CD4-positive, alpha-beta T cell treated with Interferon alpha-2 for 1 hour (primary cell): ENCODE results near the gene LINC01488.

ENCODE experiments used
- DNase-seq, 2 donors: peaks; one replicate each; pipeline ENCODE4 v3.0.0-alpha.2; 2020 to 2022

The LINC01488 gene

DNA sequence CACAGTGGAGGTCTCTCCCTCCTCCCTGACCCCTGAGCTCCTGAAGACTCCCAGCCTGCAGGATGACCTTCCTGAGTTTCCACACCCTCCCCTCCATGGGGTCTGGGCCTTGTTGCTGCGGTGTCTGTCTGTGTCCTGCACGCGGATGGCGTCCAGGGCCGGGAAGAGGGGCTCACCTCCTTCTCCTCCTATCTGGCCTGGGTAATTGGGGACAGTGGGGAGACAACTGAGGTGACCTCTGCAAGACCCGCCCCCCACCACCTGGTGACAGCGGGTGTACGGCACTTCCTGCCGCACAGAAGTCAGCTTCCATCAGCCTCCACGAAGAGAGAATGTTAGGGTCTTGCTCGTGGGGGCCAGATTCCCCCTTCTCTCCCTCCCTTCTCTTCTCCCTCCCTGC is 31.7 kb downstream of the LINC01488 start:
- DNase-seq: no peak

DNA sequence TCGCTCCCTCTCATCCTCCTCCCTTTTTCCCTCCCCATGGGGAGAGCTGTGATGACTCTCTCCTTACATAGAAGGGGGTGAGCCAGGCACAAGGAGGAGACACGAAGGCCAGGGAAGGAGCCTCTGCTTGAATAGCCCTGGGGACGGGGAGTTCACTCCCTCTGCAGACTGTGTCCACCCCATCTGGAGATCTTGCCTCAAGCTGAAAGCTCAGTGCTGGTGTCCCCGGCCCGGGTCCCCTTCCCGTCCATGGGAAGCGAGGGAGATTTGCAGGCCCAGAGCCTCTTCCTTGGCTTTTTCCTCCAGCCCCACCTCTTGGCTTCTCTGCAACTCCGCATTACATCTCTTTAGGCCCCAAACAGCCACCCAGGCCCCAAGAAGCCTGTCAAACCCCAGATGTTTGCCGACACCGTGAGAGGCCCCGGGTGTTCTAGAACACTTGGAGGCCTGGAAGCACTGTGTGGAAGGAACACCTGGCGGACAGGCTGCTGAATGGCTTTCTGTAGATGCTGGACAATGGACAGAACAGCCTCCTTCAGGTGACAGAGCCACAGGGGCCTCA is 32.3 kb downstream of the LINC01488 start:
- DNase-seq: no peak

DNA sequence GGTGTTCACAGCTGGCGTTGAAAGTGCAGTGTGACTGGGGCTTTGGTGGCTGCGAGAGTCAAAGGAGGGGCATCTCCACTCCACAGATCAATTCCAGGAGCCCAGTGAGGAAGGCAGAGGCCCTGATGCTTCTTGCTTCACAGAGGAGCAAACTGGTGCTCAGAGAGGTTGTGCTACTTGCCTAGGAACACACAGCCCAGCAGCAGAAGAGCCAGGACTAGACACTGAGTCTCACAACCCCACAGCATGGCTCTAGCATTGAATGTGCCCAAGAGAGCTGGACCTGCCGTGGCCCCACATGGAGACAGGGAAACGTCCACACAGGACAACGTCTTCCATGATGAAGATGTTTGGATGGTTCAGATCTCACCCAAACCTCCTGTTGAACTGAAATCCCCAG is 33.3 kb downstream of the LINC01488 start:
- no peak for DNase-seq

DNA sequence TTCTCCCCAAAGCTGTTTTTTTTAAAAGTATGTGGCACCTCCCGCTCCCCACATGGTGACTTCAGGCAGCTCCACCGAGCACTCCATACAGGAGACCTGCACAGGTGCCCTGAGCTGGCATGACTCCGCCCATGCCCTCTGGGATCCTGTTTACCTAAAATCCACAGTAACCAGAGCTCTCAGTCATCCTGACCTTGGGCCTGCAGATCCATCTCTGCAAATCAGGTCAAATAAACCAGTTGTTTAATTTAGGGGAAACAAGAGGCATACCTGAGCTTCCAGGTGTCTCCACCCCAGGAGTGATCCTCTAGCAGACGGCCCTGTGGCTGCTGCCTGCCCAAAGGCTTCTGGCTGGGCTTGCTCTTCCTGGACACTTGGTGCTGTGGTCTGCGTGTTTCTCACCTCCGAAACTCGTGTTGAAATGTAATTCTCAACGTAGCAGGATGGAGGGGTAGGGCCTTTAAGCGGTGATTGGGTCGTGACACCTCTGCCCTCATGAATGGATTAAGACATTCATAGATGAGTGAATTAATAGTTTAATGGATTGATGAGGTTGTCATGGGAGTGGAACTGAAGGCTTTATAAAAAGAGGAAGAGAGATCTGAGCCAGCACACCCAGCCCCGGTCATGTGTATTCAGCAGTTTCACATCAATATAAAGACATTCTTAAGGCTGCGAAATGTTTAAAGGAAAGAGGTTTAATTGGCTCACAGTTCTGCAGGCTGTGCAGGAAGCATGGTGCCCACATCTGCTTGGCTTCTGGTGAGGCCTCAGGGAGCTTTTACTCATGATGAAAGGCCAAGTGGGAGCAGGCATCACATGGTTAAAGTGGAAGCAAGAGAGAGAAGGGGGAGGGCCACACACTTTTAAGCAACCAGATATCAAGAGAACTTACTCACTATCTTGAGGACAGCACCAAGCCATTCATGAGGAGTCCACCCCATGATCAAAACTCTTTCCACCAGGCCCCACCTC is 34.1 kb downstream of the LINC01488 start:
- DNase-seq: no peak

DNA sequence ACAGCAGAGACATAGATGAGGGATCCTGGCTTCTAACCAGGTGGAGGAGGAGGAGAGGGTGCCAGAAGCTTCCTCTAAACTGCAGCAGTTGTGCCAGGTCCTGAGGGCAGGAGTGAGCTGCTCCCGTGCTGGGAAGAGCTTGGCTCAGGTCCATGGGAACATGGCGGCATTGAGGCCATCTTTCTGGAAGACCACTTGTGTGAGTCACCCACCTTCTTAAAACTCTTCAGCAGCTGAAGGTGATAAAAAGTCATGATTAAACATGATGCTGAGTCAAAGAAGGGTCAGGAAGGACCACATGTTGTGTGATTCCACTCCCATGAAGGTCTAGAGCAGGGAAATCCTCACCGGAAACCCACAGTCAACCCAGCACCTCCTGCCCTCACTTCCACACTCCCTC is 35.1 kb downstream of the LINC01488 start:
- DNase-seq: no peak

DNA sequence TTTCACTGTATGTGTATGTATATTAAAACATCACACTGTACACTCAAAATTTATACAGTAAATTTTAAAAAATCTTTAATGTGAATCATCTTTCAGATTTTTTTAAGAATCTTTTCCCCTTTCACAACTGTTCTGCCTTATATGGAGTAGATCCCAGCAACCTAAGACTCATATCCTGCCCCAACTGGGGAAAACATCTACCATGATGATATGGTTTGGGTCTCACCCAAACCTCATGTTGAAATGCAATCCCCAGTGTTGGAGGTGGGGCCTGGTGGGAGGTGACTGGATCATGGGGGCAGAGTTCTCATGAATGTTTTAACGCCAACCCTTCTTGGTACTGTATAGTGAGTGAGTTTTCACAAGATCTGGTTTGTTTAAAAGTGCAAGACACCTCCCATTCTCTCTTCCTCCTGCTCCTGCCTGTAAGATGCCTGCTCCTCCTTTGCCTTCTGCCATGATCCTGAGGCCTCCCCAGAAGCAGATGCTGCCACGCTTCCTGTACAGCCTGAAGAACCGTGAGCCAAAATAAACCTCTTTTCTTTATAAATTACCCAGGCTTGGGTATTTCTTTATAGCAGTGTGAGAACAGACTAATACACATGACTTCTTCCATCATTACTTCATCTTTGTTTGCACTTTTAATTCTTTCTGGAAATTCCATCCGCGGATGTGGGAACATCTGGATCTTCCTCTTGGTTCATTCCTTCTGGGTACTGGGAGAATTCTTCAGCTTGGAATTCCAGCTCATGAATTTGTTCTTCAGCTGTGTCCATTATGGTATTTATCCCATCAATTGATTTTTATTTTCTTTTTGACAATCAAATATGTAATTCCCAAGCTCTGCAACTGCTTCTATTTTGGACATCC is 36.9 kb downstream of the LINC01488 start:
- DNase-seq: no peak

DNA sequence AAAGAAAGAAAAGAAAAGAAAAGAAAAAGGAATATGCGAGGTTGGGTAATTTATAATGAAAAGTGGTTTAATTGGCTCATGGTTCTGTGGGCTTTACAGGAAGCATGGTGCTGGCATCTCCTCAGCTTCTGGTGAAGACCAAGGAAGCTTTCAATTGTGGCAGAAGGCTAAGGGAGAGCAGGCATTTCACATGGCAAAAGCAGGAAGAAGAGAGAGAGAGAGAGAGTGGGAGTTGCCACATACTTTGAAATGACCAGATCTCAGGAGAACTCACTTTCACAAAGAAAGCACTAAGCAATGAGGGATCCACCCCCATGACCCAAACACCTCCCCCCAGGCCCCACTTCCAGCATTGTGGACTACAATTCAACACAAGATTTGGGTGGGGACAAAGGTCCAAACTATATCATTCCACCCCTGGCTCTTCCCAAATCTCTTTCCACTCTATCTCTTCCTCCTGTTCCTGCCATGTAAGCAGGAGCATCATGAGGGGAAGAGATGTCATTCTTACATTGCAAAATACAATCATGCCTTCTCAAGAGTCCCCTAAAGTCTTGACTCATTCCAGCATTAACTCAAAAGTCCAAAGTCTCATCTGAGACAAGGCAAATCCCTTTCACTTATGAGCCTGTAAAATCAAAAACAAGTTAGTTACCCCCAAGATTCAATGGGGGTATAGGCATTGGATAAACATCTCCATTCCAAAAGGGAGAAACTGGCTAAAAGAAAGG is 38.9 kb downstream of the LINC01488 start:
- no peak for DNase-seq

DNA sequence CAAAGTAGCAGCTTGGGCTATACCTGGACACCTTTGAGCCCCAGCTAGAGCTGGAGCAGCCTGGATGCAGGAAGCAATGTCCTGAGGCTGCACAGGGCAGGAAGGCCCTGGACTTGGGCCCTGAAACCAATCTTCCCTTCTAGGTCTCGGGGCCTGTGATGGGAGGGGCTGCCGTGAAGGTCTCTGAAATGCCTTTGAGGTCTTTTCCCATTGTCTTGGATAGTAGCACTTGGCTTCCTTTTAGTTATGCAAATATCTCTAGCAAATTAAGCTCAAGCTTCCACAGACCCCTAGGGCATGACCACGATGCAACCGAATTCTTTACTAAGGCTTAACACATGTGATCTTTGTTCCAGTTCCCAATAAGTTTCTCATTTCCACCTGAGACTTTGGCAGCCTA is 40.0 kb downstream of the LINC01488 start:
- DNase-seq: no peak

DNA sequence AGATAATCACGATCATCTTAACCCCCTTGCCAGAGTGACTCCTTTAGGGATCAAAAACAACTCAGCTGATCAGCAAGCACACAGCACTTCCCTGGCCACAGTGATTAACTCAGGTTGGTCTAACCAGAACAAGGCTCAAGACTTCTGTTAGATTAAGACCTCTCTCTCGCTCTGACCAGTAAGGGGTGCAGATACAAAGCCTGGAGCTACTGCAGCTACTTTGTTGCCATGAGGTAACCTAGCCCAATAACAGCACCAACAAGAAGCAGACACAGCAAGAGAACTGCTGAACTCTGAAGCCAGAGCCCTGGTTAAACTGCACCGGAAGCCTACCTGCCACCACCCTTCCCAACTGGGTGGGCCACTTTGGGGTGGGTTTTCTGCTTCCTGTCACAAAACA is 42.0 kb downstream of the LINC01488 start:
- DNase-seq: no peak

DNA sequence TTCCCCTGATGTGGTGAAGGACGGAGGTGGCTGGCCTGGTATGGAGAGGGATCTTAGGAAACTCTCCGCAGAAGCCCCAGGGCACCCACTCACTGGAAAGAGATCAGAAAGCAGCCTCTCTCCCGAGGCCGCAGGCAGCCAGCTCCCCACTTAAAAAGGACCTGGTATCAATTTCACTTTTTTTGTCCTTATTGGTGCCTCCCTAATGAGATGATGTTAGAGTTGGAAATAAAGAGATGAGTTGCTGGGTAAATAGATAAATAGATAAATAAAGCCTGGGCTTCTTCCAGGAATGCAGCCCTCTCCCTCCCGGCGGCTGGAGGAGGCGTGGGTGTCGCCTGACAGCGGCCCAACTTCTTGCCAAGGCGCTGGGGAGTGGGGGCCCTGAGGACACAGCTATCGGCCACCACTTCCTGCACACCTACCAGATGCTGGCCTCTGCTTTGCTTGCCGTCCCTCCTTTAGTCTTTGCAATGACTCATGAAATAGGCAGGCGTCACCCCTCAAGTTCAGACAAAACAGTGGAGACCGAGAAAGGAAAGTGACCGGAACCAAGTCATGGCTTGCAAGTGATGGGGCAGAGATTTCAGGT is 42.9 kb downstream of the LINC01488 start:
- DNase-seq: no peak

DNA sequence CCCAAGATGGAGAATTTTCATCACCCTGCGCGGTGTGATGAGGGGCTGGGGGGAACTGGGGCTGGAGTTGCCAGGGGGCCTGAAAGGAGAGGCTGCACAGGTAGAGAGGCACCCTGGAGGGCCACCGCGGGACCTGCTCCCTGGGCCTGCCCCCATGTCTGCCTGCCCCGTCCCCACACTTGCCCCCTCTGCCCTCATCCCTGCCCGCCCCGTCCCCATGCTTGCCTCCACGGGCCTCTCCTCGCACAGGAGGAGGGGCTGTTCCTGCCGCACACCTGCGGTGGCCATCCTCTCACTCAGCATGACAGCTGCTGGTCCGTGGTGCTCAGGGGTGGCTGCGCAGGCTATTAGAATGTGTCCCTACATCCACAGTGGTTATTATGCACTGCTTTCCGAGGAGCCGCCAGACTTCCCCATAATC is 43.5 kb downstream of the LINC01488 start:
- no peak for DNase-seq

DNA sequence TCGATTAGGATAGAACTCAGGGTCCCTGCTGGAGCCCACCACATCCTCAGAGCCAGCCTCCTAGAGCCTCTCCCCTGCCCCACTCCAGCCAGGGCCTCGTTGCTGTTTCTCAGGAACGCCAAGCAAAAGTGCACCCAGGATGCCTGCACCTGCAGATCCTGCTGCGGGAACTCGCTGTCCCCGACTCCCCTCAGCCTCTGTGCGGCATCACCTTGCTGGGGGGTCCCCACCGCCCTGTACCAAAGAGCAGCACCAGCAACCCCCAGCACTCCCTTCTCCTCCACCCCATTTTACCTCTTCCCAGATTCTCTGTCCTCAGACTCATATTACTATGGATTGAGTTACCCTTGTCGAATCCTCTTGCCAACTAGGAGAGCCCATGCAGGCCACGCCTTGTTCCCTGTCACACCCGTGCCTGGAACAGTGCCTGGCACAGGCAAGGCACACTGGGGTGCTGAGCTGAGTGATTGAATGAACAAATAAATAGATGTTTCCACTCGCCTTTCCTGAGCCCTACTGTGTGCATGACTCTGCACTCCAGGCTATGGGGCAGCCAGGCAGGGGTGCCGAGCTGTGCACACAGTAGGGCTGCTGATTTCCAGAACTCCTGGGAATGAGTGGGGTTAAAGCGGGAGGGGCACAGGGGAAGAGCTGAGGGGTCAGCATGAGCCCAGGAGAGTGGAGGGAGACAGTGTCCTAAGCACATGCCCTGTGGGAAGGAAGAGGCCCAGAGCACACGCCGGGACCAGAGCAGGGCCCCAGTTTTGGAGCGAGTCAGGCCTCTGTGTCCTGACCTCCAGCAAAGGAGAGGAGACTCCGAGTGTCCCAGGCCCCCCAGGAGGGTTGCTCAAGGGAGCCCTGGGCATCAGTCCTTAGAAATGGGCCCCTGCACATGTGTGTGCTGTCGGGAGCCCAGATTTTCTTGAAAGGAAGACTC is 44.3 kb downstream of the LINC01488 start:
- DNase-seq: no peak

DNA sequence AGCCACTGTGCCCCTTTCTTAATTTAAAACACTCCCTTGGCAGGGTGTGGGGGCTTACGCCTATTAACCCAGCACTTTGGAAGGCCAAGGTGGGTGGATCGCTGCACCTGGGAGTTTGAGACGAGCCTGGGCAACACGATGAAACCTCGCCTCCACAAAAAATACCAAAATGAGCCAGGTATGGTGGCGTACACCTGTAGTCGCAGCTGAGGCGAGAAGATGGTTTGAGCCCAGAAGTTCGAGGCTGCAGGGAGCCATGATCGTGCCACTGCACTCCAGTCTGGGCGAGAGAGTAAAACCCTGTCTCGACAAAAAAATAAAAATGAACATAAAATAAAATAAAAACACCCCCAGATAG is 45.0 kb downstream of the LINC01488 start:
- DNase-seq: no peak

DNA sequence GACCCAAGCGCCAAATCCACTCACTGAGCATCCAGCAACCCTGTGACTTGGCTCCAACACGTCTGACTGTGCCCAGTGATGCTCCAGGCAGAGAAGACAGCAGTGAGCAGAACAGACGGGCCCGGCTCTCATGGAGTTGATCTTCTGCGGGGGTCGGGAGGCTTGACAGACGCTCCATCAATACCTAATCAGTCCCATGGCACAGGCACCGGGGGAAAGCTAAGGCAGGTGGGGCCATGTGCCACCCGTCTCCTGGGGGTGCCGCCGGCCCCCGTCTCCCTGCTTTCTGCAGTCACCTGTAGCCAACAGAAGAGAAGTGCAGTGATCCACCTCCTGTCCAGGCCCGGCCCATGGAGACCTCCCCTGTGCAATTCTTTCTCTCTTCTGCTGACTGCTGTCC is 47.5 kb downstream of the LINC01488 start:
- no peak for DNase-seq

DNA sequence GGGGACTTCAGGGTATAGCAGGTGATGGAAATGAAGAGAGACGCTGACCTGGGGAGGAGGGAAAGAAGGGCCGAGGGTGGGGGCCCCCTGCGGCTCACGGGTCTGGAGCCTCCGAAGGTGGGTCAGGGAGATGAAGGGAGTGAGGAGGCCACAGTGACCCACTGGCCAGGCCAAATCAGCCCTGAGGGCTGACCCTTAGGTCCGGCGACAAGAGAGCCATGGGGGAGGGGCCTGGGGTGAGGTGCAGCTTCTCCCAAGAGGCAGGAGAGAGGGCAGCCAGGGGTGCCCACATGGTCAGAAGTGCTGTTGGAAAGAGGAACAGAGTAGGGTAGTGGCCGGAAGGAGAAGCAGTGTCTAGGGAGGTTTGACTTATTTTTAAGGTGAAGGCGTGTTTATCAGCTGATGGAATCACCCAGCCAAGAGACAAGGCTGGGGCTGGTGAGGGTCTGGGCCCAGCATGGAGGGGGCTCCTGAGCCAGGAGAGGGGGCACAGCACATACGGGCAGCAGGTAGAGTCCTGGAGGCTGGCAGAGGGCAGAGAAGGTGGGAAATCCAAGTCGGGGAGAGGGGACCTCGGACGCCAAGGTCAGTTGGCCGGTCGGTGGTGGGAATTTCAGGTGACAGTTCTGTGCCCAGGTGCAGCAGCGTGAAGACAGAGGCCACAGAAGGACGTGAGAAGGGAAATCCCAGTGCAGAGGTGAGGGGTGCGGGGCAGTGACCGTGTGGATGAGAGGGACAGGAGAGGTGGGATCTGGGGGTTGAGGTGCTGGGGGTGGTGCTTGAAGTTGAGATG is 49.0 kb downstream of the LINC01488 start:
- DNase-seq: peak; percentile 5 to 22

DNA sequence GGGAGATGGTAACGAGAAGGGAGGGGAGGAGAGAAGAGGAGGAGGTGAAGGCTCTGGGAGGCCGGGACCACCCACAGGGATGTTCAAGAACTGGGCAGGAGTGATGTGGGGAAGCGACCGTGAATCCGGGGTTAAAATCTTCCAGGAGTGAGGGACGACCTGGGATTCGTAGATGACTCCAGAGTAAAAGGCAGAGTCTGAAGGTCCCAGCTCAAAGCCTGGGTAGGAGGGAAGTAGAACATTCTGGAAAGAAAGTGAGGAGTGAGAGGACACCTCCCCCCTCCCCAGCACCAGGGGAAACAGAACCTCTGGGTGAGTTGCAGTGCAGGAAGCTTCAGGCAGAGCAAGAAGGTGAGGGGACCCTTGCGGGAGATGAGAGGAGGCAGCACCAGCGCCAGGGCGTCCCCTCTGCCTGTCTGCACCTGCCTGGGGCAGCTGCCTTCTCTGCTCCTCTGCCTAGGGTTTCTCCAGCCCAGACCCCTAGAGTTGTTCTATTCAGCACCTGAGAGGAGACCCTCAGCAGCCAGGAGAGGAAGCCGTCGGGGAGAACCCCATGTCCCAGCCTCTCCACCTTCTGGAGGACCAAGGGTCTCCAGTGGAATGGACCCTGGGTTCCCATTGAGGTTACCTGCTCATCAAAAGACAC is 49.7 kb downstream of the LINC01488 start:
- DNase-seq: no peak

DNA sequence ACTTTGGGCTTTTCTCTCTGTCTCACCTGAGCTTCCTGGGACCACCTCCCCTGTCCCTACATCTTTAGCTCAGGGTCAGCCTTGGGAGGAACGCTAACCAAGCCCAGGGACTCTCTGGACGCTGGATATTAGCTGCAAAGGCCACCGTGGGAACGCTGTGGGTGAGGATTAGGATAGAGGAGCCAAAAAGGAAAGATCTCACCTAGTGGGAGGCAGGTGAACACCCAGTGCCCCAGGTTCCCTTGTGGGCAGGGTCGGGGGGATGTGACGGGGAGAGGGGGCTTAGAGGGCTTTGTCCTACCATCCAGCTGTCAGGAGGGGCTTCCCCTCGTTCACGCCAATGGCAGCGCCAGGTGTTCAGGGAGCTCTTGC is 50.2 kb downstream of the LINC01488 start:
- no peak for DNase-seq

DNA sequence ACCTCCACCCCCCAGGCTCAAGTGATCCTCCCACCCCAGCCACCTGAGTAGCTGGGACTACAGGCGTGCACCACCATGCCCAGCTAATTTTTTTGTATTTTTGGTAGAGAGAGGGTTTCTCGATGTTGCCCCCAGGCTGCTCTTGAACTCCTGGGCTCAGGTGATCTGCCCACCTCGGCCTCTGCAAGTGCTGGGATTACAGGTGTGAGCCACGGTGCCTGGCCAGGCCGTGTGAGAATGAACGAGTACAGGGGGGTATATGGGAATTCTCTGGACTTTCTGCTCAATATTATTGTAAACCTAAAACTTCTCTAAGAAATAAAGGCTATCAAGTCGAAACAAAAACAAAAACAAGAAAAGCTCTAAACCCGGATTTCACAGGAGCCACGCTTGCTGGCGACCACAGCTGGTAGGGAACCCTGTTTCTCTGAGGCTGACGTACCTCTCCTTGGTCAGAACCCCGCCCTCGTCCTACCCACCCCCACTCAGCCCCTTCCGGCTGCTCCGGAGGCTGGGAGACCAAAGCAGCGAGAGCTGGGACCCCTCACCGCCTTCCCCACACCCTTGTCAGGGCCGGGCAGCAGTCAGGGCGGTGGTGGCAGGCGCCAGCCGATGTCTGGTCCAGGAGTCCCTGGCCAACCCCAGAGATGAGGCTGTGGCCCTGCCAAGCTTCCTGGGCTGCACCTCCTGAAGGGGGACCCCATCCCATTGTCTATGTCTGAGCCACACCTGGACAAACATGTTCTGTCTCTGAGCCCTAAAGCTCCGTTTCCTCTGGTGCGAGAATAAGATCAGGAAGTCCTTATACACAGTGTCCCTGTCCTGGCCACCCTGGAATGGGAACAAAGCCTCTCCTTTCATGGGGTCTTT is 52.1 kb downstream of the LINC01488 start:
- no peak for DNase-seq

DNA sequence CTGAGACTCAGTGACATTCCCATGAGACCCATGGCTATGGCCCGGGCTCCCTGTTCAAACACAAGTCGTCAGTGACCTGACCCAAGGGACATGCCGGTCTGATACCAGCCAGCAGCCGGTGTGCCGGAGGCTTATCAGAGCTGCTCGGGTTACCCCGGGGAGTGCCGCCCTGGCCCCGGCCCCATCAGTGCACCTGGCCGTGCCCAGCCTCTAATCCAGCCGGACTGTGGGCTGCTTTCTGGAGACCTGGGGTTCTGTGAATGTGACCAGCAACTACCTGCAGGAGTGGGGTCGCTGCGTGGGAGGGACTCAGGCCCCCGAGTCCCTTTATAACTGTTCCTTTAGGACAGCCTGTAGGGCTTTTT is 52.7 kb downstream of the LINC01488 start:
- DNase-seq: no peak
